Muscle layer of duodenum (tissue), 2 donors: ENCODE measurements around the gene HERC3.

ENCODE experiments used
- H3K27ac ChIP-seq: one replicate; pipeline ENCODE4 v1.7.0; 2013; ENCODE audit warnings: mild to moderate bottlenecking, low read length
- H3K27me3 ChIP-seq: one replicate; pipeline ENCODE4 v1.7.0; 2013; ENCODE audit warnings: low read depth, mild to moderate bottlenecking, control low read depth, low read length
- H3K36me3 ChIP-seq, 2 donors: one replicate each; pipeline ENCODE4 v1.7.0; 2013; ENCODE audit warnings: low read length in 2 of 2, control low read depth in 1 of 2, mild to moderate bottlenecking in 1 of 2; ENCODE audit not compliant: insufficient read depth in 2 of 2, control insufficient read depth in 1 of 2
- H3K4me1 ChIP-seq, 2 donors: one replicate each; pipeline ENCODE4 v1.7.0; 2013; ENCODE audit warnings: low read length in 2 of 2, mild to moderate bottlenecking in 2 of 2, control low read depth in 1 of 2, moderate library complexity in 1 of 2; ENCODE audit not compliant: insufficient read depth in 2 of 2, control insufficient read depth in 1 of 2
- H3K4me3 ChIP-seq, 2 donors: one replicate each; pipeline ENCODE4 v1.7.0; 2013; ENCODE audit warnings: low read length in 2 of 2, low read depth in 1 of 2, mild to moderate bottlenecking in 1 of 2
- H3K9me3 ChIP-seq, 2 donors: one replicate each; pipeline ENCODE4 v1.7.0; 2013; ENCODE audit warnings: low read length in 2 of 2, control low read depth in 1 of 2, mild to moderate bottlenecking in 1 of 2; ENCODE audit not compliant: control insufficient read depth in 1 of 2
- donor health status: healthy.

The HERC3 gene

GRCh38 chr4:88630756-88631155, 38.5 kb downstream of the HERC3 start:
- no peak overlapping the region for H3K4me3 ChIP-seq
- H3K27ac ChIP-seq = no peak overlapping the region
- H3K9me3 ChIP-seq = no peaks in the 10 kb centered on the region
- H3K4me1 ChIP-seq = peaks cover 0 to 3% of the 10 kb centered on the region in 2 donors
- no peaks in the 10 kb centered on the region for H3K27me3 ChIP-seq
- no peaks in the 10 kb centered on the region for H3K36me3 ChIP-seq

GRCh38 chr4:88643932-88644331, 51.7 kb downstream of the HERC3 start:
- peaks cover 0 to 7% of the 10 kb centered on the region in 2 donors for H3K9me3 ChIP-seq
- no peak overlapping the region for H3K4me3 ChIP-seq
- no peaks in the 10 kb centered on the region for H3K36me3 ChIP-seq
- no peaks in the 10 kb centered on the region for H3K4me1 ChIP-seq
- H3K27me3 ChIP-seq = no peaks in the 10 kb centered on the region
- H3K27ac ChIP-seq = no peak overlapping the region

GRCh38 chr4:88645994-88646393, 53.7 kb downstream of the HERC3 start:
- Histone ChIP-seq H3K36me3 (no peaks in the 10 kb centered on the region), H3K4me1 (peaks cover 6 to 9% of the 10 kb centered on the region in 2 donors), H3K27ac (no peak overlapping the region), H3K4me3 (no peak overlapping the region), H3K9me3 (peaks cover 0 to 7% of the 10 kb centered on the region in 2 donors), H3K27me3 (no peaks in the 10 kb centered on the region)

- H3K4me3 ChIP-seq = no peak overlapping the region
- H3K9me3 ChIP-seq = peaks cover 0 to 7% of the 10 kb centered on the region in 2 donors
- H3K27ac ChIP-seq = no peak overlapping the region
- no peaks in the 10 kb centered on the region for H3K27me3 ChIP-seq
- H3K4me1 ChIP-seq = peaks cover 6 to 9% of the 10 kb centered on the region in 2 donors
- no peaks in the 10 kb centered on the region for H3K36me3 ChIP-seq
These were observed 54.4 kb downstream of the HERC3 start for GRCh38 chr4:88646528-88647280.

GRCh38 chr4:88649716-88650115, 57.4 kb downstream of the HERC3 start:
- no peaks in the 10 kb centered on the region for H3K9me3 ChIP-seq
- H3K4me1 ChIP-seq = peaks cover 6 to 9% of the 10 kb centered on the region in 2 donors
- H3K27ac ChIP-seq = no peak overlapping the region
- no peaks in the 10 kb centered on the region for H3K27me3 ChIP-seq
- H3K4me3 ChIP-seq = no peak overlapping the region
- peaks cover 0 to 7% of the 10 kb centered on the region in 2 donors for H3K36me3 ChIP-seq

GRCh38 chr4:88653371-88653946, 61.2 kb downstream of the HERC3 start:
- Histone ChIP-seq H3K4me3 (no peak overlapping the region), H3K36me3 (peaks cover 14 to 26% of the 10 kb centered on the region in 2 donors), H3K4me1 (peaks cover 6 to 13% of the 10 kb centered on the region in 2 donors), H3K27ac (no peak overlapping the region), H3K9me3 (no peaks in the 10 kb centered on the region), H3K27me3 (no peaks in the 10 kb centered on the region)

GRCh38 chr4:88655226-88655625, 62.9 kb downstream of the HERC3 start:
- no peak overlapping the region for H3K27ac ChIP-seq
- peaks cover 14 to 26% of the 10 kb centered on the region in 2 donors for H3K36me3 ChIP-seq
- H3K4me3 ChIP-seq = no peak overlapping the region
- H3K9me3 ChIP-seq = no peaks in the 10 kb centered on the region
- H3K27me3 ChIP-seq = no peaks in the 10 kb centered on the region
- peaks cover 5 to 12% of the 10 kb centered on the region in 2 donors for H3K4me1 ChIP-seq

- no peak overlapping the region for H3K27ac ChIP-seq
- H3K9me3 ChIP-seq = no peaks in the 10 kb centered on the region
- H3K4me1 ChIP-seq = peaks cover 5 to 10% of the 10 kb centered on the region in 2 donors
- H3K4me3 ChIP-seq = no peak overlapping the region
- H3K27me3 ChIP-seq = no peaks in the 10 kb centered on the region
- H3K36me3 ChIP-seq = peaks cover 25 to 35% of the 10 kb centered on the region in 2 donors
These were observed 67.0 kb downstream of the HERC3 start for GRCh38 chr4:88659055-88659889.

- Histone ChIP-seq H3K4me3 (no peak overlapping the region), H3K27ac (no peak overlapping the region), H3K36me3 (peaks cover 26 to 37% of the 10 kb centered on the region in 2 donors)
These were observed 67.6 kb downstream of the HERC3 start for GRCh38 chr4:88659890-88660208.

GRCh38 chr4:88660446-88661294, 68.4 kb downstream of the HERC3 start:
- Histone ChIP-seq H3K27me3 (no peaks in the 10 kb centered on the region), H3K4me3 (no peak overlapping the region), H3K4me1 (peaks cover 5 to 10% of the 10 kb centered on the region in 2 donors), H3K36me3 (peaks cover 18 to 39% of the 10 kb centered on the region in 2 donors), H3K27ac (no peak overlapping the region), H3K9me3 (no peaks in the 10 kb centered on the region)

More at GRCh38 chr4:88659890-88660208, 67.6 kb downstream of the HERC3 start:
- no peaks in the 10 kb centered on the region for H3K27me3 ChIP-seq
- H3K9me3 ChIP-seq = no peaks in the 10 kb centered on the region
- H3K4me1 ChIP-seq = peaks cover 5 to 10% of the 10 kb centered on the region in 2 donors
